ENCODE data around the gene NKAIN2.

DNA sequence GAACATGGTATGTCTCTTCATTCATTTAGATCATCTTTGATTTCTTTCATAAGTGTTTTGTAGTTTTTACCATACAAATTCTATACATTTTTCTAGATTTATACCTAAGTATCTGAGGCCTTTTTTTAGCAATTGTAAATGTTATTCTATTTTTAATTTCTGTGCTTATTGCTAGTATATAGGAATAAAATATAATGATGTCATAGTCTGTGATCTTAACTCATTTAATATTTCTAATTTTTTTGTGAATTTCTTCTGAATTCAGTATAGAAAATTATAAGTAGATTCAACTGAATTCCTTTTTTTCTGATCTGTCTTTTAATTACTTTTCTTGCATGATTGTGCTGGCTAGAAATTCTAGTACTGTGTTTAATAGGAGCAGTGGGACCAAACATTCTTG is 520.6 kb downstream of the NKAIN2 start:
- no peak for TF ChIP-seq CTCF (conservative IDR thresholded peaks at IDR 0.05; ENCODE audit: low read depth, low read length)
- TF ChIP-seq EZH2 (IDR thresholded peaks at IDR 0.05; ENCODE audit: borderline replicate concordance, low read depth, low read length, poor library complexity, severe bottlenecking), result no peak
